SK-N-SH treated with all-trans-retinoic acid at 6 μM for 48 hours (cell line): ENCODE results near the gene EPHB3.

Experiments
- ATAC-seq: fragments of 200-7000 bp; cut with Tn5 transposase; 3 replicates; pipeline ENCODE4 v1.9.1; 2020; ENCODE audit warnings: mild to moderate bottlenecking, moderate library complexity
- ARNTL ChIP-seq: fragments of 450-650 bp; formaldehyde crosslinking; IDR thresholded peaks from 2 replicates; pipeline ENCODE4 v1.5.0; 2020; ENCODE audit warnings: low read depth, mild to moderate bottlenecking, moderate library complexity, borderline replicate concordance
- BACH2 ChIP-seq: fragments of 250-450 bp; sonication (Bioruptor Pico); IDR thresholded peaks from 2 replicates; pipeline ENCODE4 v1.9.0; 2021; ENCODE audit warnings: mild to moderate bottlenecking, borderline replicate concordance
- CREB5 ChIP-seq: fragments of 250-450 bp; sonication (Bioruptor Pico); IDR thresholded peaks from 2 replicates; pipeline ENCODE4 v1.5.1; 2020; ENCODE audit warnings: low read depth, mild to moderate bottlenecking, moderate library complexity
- CSDC2 ChIP-seq: fragments of 250-450 bp; sonication (Bioruptor Pico); IDR thresholded peaks from 2 replicates; pipeline ENCODE4 v1.5.0; 2020; ENCODE audit warnings: mild to moderate bottlenecking, moderate library complexity
- CSRNP3 ChIP-seq: fragments of 250-450 bp; sonication (Bioruptor Pico); IDR thresholded peaks from 2 replicates; pipeline ENCODE4 v1.5.1; 2021; ENCODE audit warnings: mild to moderate bottlenecking, moderate library complexity
- ESRRG ChIP-seq: fragments of 250-450 bp; sonication (Bioruptor Pico); IDR thresholded peaks from 2 replicates; pipeline ENCODE4 v1.6.1; 2021; ENCODE audit warnings: mild to moderate bottlenecking
- GLIS3 ChIP-seq: fragments of 250-450 bp; sonication (Bioruptor Pico); IDR thresholded peaks from 2 replicates; pipeline ENCODE4 v1.5.0; 2020; ENCODE audit warnings: mild to moderate bottlenecking, moderate library complexity
- ISL1 ChIP-seq: fragments of 250-450 bp; sonication (Bioruptor Pico); IDR thresholded peaks from 2 replicates; pipeline ENCODE4 v2.1.2; 2022; ENCODE audit warnings: mild to moderate bottlenecking, moderate library complexity
- PATZ1 ChIP-seq: fragments of 250-450 bp; sonication (Bioruptor Pico); IDR thresholded peaks from 2 replicates; pipeline ENCODE4 v1.8.0; 2020; ENCODE audit warnings: mild to moderate bottlenecking, moderate library complexity, borderline replicate concordance
- PPARA ChIP-seq: fragments of 250-450 bp; sonication (Bioruptor Pico); IDR thresholded peaks from 2 replicates; pipeline ENCODE4 v1.5.0; 2020; ENCODE audit warnings: mild to moderate bottlenecking, borderline replicate concordance
- RARB ChIP-seq: fragments of 250-450 bp; sonication (Bioruptor Pico); IDR thresholded peaks from 2 replicates; pipeline ENCODE4 v1.8.0; 2021; ENCODE audit warnings: mild to moderate bottlenecking, moderate library complexity
- TCF4 ChIP-seq: fragments of 250-450 bp; sonication (Bioruptor Pico); IDR thresholded peaks from 2 replicates; pipeline ENCODE4 v1.8.0; 2021; ENCODE audit warnings: mild to moderate bottlenecking, moderate library complexity, borderline replicate concordance
- TOX ChIP-seq: fragments of 250-450 bp; sonication (Bioruptor Pico); IDR thresholded peaks from 2 replicates; pipeline ENCODE4 v1.8.0; 2021; ENCODE audit warnings: mild to moderate bottlenecking, moderate library complexity, borderline replicate concordance
- TSHZ2 ChIP-seq: fragments of 250-450 bp; sonication (Bioruptor Pico); IDR thresholded peaks from 2 replicates; pipeline ENCODE4 v1.5.0; 2020; ENCODE audit warnings: mild to moderate bottlenecking, moderate library complexity
- ZC3H10 ChIP-seq: fragments of 250-450 bp; sonication (Bioruptor Pico); IDR thresholded peaks from 2 replicates; pipeline ENCODE4 v1.5.1; 2021; ENCODE audit warnings: mild to moderate bottlenecking, moderate library complexity
- ZFP3 ChIP-seq: fragments of 250-450 bp; sonication (Bioruptor Pico); IDR thresholded peaks from 2 replicates; pipeline ENCODE4 v1.5.0; 2020; ENCODE audit warnings: mild to moderate bottlenecking, moderate library complexity
- ZFP30 ChIP-seq: fragments of 450-650 bp; formaldehyde crosslinking; IDR thresholded peaks from 2 replicates; pipeline ENCODE4 v1.5.0; 2022; ENCODE audit warnings: mild to moderate bottlenecking, moderate library complexity
- ZNF565 ChIP-seq: fragments of 450-650 bp; formaldehyde crosslinking; conservative IDR thresholded peaks from 2 replicates; pipeline ENCODE4 v1.5.0; 2020; ENCODE audit warnings: low read depth, mild to moderate bottlenecking, moderate library complexity
- ZNF70 ChIP-seq: fragments of 450-650 bp; formaldehyde crosslinking; IDR thresholded peaks from 2 replicates; pipeline ENCODE4 v1.5.0; 2020; ENCODE audit warnings: mild to moderate bottlenecking, moderate library complexity
- ZNF8 ChIP-seq: fragments of 450-650 bp; formaldehyde crosslinking; IDR thresholded peaks from 2 replicates; pipeline ENCODE4 v1.5.0; 2020; ENCODE audit warnings: mild to moderate bottlenecking, moderate library complexity

Gene EPHB3

GRCh38 chr3:184604615-184605290 lies 43.2 kb downstream of the EPHB3 start:
- ATAC-seq, result no peak
- no peak for TF ChIP-seq TOX
- no peak for TF ChIP-seq CSRNP3 (CRISPR knock-in tag)
- no peak for TF ChIP-seq ZC3H10
- TF ChIP-seq ARNTL (CRISPR knock-in tag), result no peak
- TF ChIP-seq ZNF565 (CRISPR knock-in tag), result no peak
- no peak for TF ChIP-seq CREB5 (CRISPR knock-in tag)
- TF ChIP-seq ZNF8 (CRISPR knock-in tag), result no peak
- TF ChIP-seq GLIS3 (CRISPR knock-in tag), result no peak
- TF ChIP-seq ZFP3 (CRISPR knock-in tag), result no peak
- TF ChIP-seq ZFP30 (CRISPR knock-in tag), result no peak
- no peak for TF ChIP-seq RARB (CRISPR knock-in tag)
- TF ChIP-seq TCF4, result no peak

GRCh38 chr3:184608209-184608608 lies 46.6 kb downstream of the EPHB3 start:
- no peak for TF ChIP-seq TOX
- no peak for TF ChIP-seq PPARA (CRISPR knock-in tag)
- no peak for TF ChIP-seq ZNF8 (CRISPR knock-in tag)
- TF ChIP-seq CSDC2 (CRISPR knock-in tag), result no peak
- no peak for TF ChIP-seq ZNF70 (CRISPR knock-in tag)
- no peak for TF ChIP-seq CSRNP3 (CRISPR knock-in tag)
- no peak for TF ChIP-seq CREB5 (CRISPR knock-in tag)
- no peak for TF ChIP-seq BACH2 (CRISPR knock-in tag)
- no peak for TF ChIP-seq ARNTL (CRISPR knock-in tag)
- no peak for TF ChIP-seq ZFP3 (CRISPR knock-in tag)
- no peak for TF ChIP-seq TSHZ2 (CRISPR knock-in tag)
- no peak for TF ChIP-seq ZFP30 (CRISPR knock-in tag)
- TF ChIP-seq ESRRG (CRISPR knock-in tag), result no peak
- TF ChIP-seq ZC3H10, result no peak
- TF ChIP-seq GLIS3 (CRISPR knock-in tag), result no peak
- no peak for TF ChIP-seq RARB (CRISPR knock-in tag)
- TF ChIP-seq PATZ1 (CRISPR knock-in tag), result no peak
- no peak for TF ChIP-seq ISL1 (CRISPR knock-in tag)
- TF ChIP-seq TCF4, result no peak
- TF ChIP-seq, all 23 proteins: peak for 0
- peak; percentile 28; the same call in 1 of the 3 replicates for ATAC-seq
